Loucy (cell line): Measurements from ENCODE around the gene TRIM47.

Experiments
- CTCF ChIP-seq: fragments of 200-600 bp; sonication (generic); conservative IDR thresholded peaks from 2 replicates; pipeline ENCODE4 v1.5.1; 2014; ENCODE audit warnings: mild to moderate bottlenecking, antibody characterized with exemption, low read length
- EZH2phosphoT487 ChIP-seq: fragments of 200-600 bp; IDR thresholded peaks from 2 replicates; pipeline ENCODE4 v1.6.1; 2018; ENCODE audit warnings: antibody characterized with exemption, mild to moderate bottlenecking, moderate library complexity, borderline replicate concordance

- TF ChIP-seq CTCF (no peak), EZH2phosphoT487 (no peak)
These were observed 24.2 kb downstream of the TRIM47 start for GRCh38 chr17:75854101-75854748.
